ENCODE results near the gene EEIG2. TPM values are rescaled to one million over a fixed set of nuclear protein-coding genes. Genes with fewer than 3 reads are reported as not detected.

The EEIG2 gene
- total RNA-seq, 1 experiment from 2014 or later: 0.63 TPM

DNA sequence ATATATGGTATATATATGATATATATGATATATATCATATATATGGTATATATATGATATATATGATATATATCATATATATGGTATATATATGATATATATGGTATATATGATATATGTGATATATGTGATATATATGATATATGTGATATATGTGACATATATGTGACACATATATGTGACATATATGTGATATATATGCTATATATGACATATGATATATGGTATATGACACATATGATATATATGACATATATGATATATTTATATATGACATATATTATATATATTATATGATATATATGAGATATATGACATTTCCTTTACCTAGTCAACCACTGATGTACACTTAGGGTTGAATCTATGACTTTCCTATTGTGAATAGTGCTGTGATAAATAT, 36.1 kb upstream of the EEIG2 start:
- ChIA-PET POLR2A (no interaction called here), CTCF (no interaction called here)
- H3K4me1 Mint-ChIP-seq (ENCODE audit: insufficient read depth, unreplicated experiment): no peaks in the 10 kb centered on the region
- H3K4me3 Mint-ChIP-seq (ENCODE audit: unreplicated experiment): no peak overlapping the region
- peaks cover 12% of the 10 kb centered on the region for H3K27me3 Mint-ChIP-seq (ENCODE audit: insufficient read depth, unreplicated experiment)
- no peaks in the 10 kb centered on the region for H3K36me3 Mint-ChIP-seq (ENCODE audit: insufficient read depth, unreplicated experiment)
- BruUV-seq (replicated peaks): no TSS peak
- TF ChIP-seq, protein P1, sequence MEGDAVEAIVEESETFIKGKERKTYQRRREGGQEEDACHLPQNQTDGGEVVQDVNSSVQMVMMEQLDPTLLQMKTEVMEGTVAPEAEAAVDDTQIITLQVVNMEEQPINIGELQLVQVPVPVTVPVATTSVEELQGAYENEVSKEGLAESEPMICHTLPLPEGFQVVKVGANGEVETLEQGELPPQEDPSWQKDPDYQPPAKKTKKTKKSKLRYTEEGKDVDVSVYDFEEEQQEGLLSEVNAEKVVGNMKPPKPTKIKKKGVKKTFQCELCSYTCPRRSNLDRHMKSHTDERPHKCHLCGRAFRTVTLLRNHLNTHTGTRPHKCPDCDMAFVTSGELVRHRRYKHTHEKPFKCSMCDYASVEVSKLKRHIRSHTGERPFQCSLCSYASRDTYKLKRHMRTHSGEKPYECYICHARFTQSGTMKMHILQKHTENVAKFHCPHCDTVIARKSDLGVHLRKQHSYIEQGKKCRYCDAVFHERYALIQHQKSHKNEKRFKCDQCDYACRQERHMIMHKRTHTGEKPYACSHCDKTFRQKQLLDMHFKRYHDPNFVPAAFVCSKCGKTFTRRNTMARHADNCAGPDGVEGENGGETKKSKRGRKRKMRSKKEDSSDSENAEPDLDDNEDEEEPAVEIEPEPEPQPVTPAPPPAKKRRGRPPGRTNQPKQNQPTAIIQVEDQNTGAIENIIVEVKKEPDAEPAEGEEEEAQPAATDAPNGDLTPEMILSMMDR (IDR thresholded peaks at IDR 0.05; ENCODE audit: unreplicated experiment): no peak
- DNase-seq (ENCODE audit: unreplicated experiment): no peak
- intact Hi-C loops (cut with micrococcal nuclease): no loop called here
- H3K27ac Mint-ChIP-seq (ENCODE audit: low read depth, unreplicated experiment): no peak overlapping the region
- H3K9me3 Mint-ChIP-seq (ENCODE audit: unreplicated experiment): peaks cover 7% of the 10 kb centered on the region

DNA sequence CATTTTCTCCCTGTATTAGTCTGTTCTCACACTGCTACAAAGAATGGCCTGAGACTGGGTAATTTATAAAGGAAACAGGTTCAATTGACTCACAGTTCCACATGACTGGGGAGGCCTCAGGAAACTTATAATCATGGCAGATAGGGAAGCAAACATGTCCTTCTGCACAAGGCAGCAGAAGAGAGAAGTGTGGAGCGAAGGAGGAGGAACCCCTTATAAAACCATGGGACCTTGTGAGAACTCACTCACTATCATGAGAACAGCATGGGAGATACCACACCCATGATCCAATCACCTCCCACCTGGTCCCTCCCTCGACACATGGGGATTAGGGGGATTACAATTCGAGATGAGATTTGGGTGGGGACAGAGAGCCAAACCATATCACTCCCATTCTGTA, 35.2 kb upstream of the EEIG2 start:
- ChIA-PET POLR2A (no interaction called here), CTCF (interaction anchor here (2.2 kb wide), 1 partner anchor 36 kb away, joined by 12 read pairs; the partner anchor contains the start of gene EEIG2)
- H3K9me3 Mint-ChIP-seq (ENCODE audit: unreplicated experiment): peaks cover 7% of the 10 kb centered on the region
- no peak for DNase-seq (ENCODE audit: unreplicated experiment)
- intact Hi-C loops (cut with micrococcal nuclease): no loop called here
- no peak overlapping the region for H3K4me3 Mint-ChIP-seq (ENCODE audit: unreplicated experiment)
- no peak overlapping the region for H3K27ac Mint-ChIP-seq (ENCODE audit: low read depth, unreplicated experiment)
- H3K4me1 Mint-ChIP-seq (ENCODE audit: insufficient read depth, unreplicated experiment): no peaks in the 10 kb centered on the region
- BruUV-seq (replicated peaks): no TSS peak
- TF ChIP-seq, protein P1 (IDR thresholded peaks at IDR 0.05; ENCODE audit: unreplicated experiment): no peak
- peaks cover 3% of the 10 kb centered on the region for H3K27me3 Mint-ChIP-seq (ENCODE audit: insufficient read depth, unreplicated experiment)
- no peaks in the 10 kb centered on the region for H3K36me3 Mint-ChIP-seq (ENCODE audit: insufficient read depth, unreplicated experiment)

DNA sequence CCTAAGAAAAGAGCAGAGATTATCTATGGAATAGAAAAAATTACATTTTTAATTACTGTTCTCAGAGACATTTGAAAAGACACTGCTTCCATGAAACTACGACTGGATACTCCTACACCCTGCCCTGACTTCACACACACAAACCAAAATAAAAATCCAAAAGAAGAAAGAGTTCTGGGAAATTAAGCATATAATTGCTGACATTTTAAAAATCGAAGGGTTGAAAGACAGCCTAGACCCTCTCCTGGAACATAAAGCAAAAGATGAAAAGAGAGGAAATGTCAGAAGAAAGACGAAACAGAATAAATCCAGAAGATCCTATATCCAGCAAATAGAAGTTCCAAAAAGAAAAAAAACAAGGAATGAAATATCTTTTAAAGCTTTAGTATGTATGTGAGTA, 32.8 kb upstream of the EEIG2 start:
- Mint-ChIP-seq H3K9me3 (ENCODE audit: unreplicated experiment) (peaks cover 7% of the 10 kb centered on the region), H3K4me1 (ENCODE audit: insufficient read depth, unreplicated experiment) (no peaks in the 10 kb centered on the region), H3K27me3 (ENCODE audit: insufficient read depth, unreplicated experiment) (no peaks in the 10 kb centered on the region), H3K27ac (ENCODE audit: low read depth, unreplicated experiment) (no peak overlapping the region), H3K36me3 (ENCODE audit: insufficient read depth, unreplicated experiment) (no peaks in the 10 kb centered on the region), H3K4me3 (ENCODE audit: unreplicated experiment) (no peak overlapping the region)
- intact Hi-C loops (cut with micrococcal nuclease): no loop called here
- DNase-seq (ENCODE audit: unreplicated experiment): no peak
- ChIA-PET POLR2A (no interaction called here), CTCF (interaction anchor here (1.1 kb wide), 1 partner anchor 14 kb away, joined by 4 read pairs; no protein-coding TSS in a partner anchor)
- no TSS peak for BruUV-seq (replicated peaks)
- TF ChIP-seq, protein P1 (IDR thresholded peaks at IDR 0.05; ENCODE audit: unreplicated experiment): no peak

- Mint-ChIP-seq H3K27ac (ENCODE audit: low read depth, unreplicated experiment) (no peak overlapping the region), H3K27me3 (ENCODE audit: insufficient read depth, unreplicated experiment) (no peaks in the 10 kb centered on the region), H3K36me3 (ENCODE audit: insufficient read depth, unreplicated experiment) (no peaks in the 10 kb centered on the region), H3K4me3 (ENCODE audit: unreplicated experiment) (no peak overlapping the region), H3K9me3 (ENCODE audit: unreplicated experiment) (peaks cover 7% of the 10 kb centered on the region), H3K4me1 (ENCODE audit: insufficient read depth, unreplicated experiment) (no peaks in the 10 kb centered on the region)
- ChIA-PET POLR2A (no interaction called here), CTCF (interaction anchor here (0.7 to 1.1 kb wide), 3 partner anchors 15 to 117 kb away, joined by 3 to 4 read pairs (median 3); no protein-coding TSS in a partner anchor)
- intact Hi-C loops (cut with micrococcal nuclease): no loop called here
- no peak for DNase-seq (ENCODE audit: unreplicated experiment)
- TF ChIP-seq, protein P1 (IDR thresholded peaks at IDR 0.05; ENCODE audit: unreplicated experiment): no peak
- BruUV-seq (replicated peaks): no TSS peak
Measured at GRCh38 chr1:108527837-108528236, 32.1 kb upstream of the EEIG2 start.

Data from MCF 10A (cell line).